Activated CD4-positive, CD25-positive, alpha-beta regulatory T cell (primary cell): ENCODE results near the gene PTPN7.
A peak's percentile ranks its signal among the peaks of the same experiment; 100 is the strongest.
"Not testable (repeated sequence)": the region's sequence is repeated elsewhere in the genome, so short reads cannot be mapped to it uniquely, and the experiment has no call there.

ENCODE experiments used
- DNase-seq, 4 experiments: peaks; one replicate each; lab custom pipeline; 2025; lab: John Stamatoyannopoulos, UW

Gene PTPN7

DNA sequence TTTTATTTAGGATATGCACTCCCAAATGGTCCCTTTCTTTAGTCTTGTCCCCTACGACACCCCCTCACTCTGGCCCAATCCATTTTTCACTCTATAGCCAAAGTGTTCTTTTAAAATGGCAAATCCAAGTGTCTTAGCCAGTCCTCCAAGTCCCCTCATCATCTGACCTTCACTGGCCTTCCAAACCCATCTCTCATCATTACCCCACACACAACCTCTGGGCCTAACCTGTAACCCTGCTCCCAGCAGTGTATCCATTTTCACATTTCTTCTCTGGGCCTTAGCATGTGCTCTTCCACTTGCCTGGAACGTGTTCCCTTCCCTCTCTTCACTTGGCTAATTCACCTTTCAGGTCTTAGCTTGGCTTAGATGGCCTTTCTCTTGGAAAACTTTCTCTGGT lies 9.4 kb downstream of the PTPN7 start:
- DNase-seq, result no peak

DNA sequence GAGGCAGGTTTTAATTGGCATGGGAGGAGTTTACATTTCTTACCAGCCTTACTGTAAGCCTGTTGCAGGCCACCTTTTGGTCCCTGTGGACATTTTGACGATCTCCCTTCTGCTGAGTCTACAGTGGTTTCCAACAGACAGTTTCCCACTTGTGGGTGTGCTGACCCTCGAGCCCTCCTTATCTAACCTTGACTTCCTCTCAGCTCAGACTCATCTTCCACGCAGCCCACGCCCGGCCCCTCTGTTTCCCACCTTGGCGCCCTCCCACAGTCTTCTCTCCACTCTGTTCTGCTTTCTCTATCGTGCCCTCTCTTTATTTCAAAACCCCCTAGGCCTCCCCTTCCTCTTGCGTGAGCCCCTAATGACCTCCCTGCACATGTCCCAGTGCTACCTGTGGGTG lies 9.8 kb downstream of the PTPN7 start:
- DNase-seq, result no peak

DNA sequence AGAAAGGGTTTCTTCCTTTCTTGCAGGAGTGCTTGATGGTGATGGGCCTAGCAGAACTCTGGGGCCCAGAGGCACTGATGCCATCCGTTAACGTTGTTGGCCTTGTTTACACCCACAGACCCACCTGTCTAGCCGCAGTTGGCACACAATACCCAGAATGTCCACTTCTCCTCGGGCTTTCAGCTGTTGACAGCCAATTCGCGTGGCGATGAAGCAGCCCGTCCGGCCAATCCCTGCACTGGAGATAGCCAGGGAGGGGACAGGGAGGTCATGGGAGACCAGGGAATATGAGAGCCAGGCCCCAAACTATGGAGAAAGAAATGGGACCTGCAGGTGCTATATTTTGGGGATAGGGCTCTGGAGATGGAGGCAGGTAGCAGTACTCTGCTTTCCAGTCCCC lies 10.2 kb downstream of the PTPN7 start:
- DNase-seq, result no peak

DNA sequence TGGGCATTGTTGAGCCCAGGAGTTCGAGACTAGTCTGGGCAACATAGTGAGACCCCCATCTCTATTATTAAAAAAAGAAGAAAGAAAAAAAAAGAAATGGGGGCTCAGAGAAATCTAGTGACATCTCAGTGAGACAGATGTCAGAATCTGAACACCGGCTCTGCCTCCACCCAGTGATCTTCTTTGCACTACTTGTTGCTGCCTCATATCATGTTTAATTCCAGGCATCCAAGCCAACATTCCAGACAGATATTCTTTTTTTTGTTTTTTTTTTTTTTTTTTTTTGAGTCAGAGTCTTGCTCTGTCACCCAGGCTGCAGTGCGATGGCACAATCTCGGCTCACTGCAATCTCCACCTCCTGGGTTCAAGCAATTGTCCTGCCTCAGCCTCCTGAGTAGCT lies 10.8 kb downstream of the PTPN7 start:
- no peak for DNase-seq

DNA sequence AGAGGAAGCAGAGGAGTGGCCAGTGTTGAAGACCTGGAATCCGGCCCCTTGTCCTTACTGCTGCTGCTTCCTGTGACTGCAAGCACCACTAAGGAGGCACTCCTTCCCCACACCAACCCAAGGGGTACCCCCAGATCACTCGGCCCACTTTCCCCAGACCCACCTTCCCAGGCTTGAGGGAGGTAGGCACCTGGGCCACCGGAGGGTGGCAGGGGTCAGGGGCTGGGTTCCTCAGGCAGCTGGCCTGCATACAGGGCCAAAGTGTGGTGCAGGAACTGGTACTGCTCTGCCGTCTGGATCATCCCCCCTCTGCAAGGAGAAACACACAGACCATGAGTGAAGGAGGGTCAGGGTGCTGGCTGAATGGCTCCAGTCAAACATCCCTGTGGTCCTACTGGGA lies 12.0 kb downstream of the PTPN7 start:
- no peak for DNase-seq

GRCh38 chr1:202146993-202147392 lies 13.4 kb downstream of the PTPN7 start:
- no peak for DNase-seq

DNA sequence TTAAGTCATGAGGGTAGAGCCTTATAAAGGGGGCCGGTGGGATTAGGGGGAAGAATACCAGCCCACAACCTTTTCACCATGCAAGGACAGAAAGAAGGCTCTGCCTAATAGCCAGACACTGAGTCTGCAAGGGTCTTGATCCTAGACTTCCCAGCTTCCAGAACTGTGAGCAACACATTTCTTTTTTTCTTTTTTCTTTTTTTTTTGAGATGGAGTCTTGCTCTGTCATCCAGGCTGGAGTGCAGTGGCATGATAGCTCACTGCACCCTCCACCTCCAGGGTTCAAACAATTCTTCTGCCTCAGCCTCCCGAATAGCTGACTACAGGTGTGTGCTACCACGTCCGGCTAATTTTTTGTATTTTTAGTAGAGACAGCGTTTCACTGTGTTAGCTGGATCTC lies 14.1 kb downstream of the PTPN7 start:
- no peak for DNase-seq

DNA sequence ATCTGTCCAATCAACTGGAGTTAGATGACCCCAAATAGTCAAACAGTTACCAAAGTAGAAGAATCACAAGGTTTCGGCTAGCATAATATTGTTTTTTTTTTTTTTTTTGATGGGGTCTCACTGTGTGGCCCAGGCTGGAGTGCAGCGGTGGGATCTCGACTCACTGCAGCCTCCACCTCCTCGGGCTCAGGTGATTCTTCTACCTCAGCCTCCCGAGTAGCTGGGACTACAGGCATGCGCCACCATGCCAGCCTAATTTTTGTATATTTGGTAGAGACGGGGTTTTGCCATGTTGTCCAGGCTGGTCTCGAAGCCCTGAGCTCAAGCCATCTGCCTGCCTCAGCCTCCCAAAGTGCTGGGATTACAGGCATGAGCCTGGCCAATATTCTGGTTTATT lies 14.7 kb downstream of the PTPN7 start:
- DNase-seq, result not testable (repeated sequence)

GRCh38 chr1:202145068-202145743 lies 15.2 kb downstream of the PTPN7 start:
- DNase-seq, result no peak

GRCh38 chr1:202144402-202145067 lies 15.9 kb downstream of the PTPN7 start, which contains the start of gene ARL8A:
TSS of gene ARL8A (minus strand) at chr1:202144737. CDS start at chr1:202144572, 165 bp downstream.
- DNase-seq, result peak; percentile 47 to 56 (median 54)

GRCh38 chr1:202143768-202144401 lies 16.5 kb downstream of the PTPN7 start:
- peak in 1 of 4 experiments; percentile 33 for DNase-seq

DNA sequence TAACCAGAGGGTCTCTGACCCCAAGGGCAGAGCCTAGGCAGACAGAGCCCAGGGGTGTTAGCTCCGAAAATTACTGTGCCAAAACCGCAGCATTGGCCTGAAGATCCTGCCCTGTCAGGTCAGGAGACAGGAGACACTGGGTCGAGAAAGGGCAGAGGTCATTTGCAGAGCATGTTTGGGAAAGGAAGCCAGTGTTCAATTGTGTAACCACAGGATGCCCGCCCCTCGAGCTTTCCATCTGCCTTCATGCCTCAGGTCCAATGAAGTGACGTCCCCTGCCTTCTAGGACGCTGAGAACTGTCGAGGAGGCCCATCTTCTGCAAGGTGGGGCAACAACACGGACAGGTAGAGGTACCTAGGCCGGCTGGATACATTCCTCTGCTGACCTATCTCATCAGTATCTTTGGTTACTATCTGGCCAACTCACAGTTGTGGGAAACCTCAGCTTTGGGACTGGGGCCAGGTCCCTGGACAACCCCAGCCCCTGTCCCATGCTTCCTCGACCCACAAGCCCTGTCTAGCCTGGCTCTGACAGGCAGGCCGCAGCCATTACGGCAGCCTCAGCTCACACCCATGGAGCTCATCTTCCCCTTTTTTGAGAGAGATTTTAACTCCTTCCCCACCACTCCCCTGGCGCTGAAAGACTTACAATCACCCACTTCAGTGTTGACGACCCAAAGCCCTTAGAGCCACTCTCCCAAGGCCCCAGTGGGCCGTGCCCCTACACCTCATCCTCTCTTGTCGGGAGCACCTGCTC lies 17.2 kb downstream of the PTPN7 start:
- no peak for DNase-seq

GRCh38 chr1:202141468-202141867 lies 18.9 kb downstream of the PTPN7 start:
- not testable (repeated sequence) for DNase-seq

DNA sequence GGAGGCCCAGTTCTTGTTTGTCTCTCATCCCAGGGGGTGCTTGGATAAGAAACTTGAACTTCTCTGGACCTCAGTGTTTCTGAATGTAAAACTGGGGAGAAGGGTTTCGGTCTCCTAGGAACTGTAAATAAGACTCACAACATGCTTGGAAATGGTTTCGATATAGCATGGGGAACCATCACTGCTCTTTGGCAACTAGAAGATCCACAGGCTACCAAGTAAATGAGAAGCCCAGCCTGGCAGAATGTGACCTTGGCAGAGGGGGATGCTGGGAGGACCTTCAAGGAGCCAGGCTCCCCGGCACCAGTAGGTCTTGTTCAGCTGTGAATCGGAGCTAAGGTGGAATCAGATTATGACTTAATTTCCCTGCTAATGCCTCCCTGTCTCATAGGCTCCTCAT lies 19.6 kb downstream of the PTPN7 start:
- no peak for DNase-seq

GRCh38 chr1:202135221-202135721 lies 25.1 kb downstream of the PTPN7 start:
- DNase-seq, result peak; percentile 12 to 23 (median 18)

- no peak for DNase-seq
Measured at GRCh38 chr1:202134645-202135172, 25.7 kb downstream of the PTPN7 start.

DNA sequence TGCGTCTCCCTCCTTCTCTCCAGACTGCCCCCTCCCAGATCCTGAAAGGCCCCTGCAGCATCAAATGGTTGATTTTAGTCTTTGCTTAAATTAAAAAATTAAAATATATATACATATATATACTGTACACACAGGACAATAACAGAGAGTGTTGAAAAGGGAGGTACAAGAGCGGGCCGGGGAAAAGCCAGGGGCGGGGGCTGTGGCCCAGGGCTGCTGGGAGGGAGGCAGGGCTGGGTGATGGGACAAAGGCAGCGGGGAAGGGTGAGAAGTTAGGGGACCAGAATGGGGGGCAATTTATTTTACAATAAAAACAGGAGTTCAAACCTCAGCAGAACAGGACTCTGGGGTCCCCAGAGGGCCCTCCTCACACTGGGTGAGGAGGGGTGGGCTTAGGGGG lies 26.4 kb downstream of the PTPN7 start:
- DNase-seq, result no peak

GRCh38 chr1:202133496-202133895 lies 26.9 kb downstream of the PTPN7 start:
- DNase-seq, result no peak

- no peak for DNase-seq
Measured at GRCh38 chr1:202133001-202133400, 27.4 kb downstream of the PTPN7 start.

GRCh38 chr1:202131956-202132821 lies 28.2 kb downstream of the PTPN7 start:
- no peak for DNase-seq
